Progenitor cell of endocrine pancreas (in vitro differentiated cells): ENCODE results near the gene SGCD. TPM values are rescaled to one million over a fixed set of nuclear protein-coding genes. Genes with fewer than 3 reads are reported as not detected.

Source experiments
- DNase-seq: peaks from one replicate; pipeline ENCODE4 v3.0.0; 2021; ENCODE audit warnings: low spot score; ENCODE audit not compliant: unreplicated experiment
- H3K27ac Mint-ChIP-seq: 2 replicates; pipeline ENCODE4 v1.8.0; 2021; ENCODE audit warnings: mild to moderate bottlenecking, moderate library complexity, mixed read lengths
- H3K27me3 Mint-ChIP-seq: 2 replicates; pipeline ENCODE4 v1.8.0; 2021; ENCODE audit warnings: mixed read lengths
- H3K36me3 Mint-ChIP-seq: 2 replicates; pipeline ENCODE4 v1.8.0; 2022; ENCODE audit warnings: mixed read lengths; ENCODE audit not compliant: insufficient read depth
- H3K4me1 Mint-ChIP-seq: 2 replicates; pipeline ENCODE4 v1.8.0; 2021; ENCODE audit warnings: low read depth, mixed read lengths
- H3K4me3 Mint-ChIP-seq: 2 replicates; pipeline ENCODE4 v1.8.0; 2021; ENCODE audit warnings: low read depth, mild to moderate bottlenecking, moderate library complexity, mixed read lengths
- H3K9me3 Mint-ChIP-seq: 2 replicates; pipeline ENCODE4 v1.8.0; 2021; ENCODE audit warnings: low read depth, mixed read lengths
- total RNA-seq: library from RNA; stranded (reverse); gene quantifications from 2 replicates; pipeline ENCODE4 v1.2.1, GENCODE V29; 2021
- TF ChIP-seq, protein P1 (sequence below): fragments of 200-600 bp; sonication (generic); IDR thresholded peaks from one replicate; pipeline ENCODE4 v1.5.0; 2021; ENCODE audit warnings: antibody characterized with exemption, mild to moderate bottlenecking; ENCODE audit not compliant: unreplicated experiment

SGCD gene
- total RNA-seq, 1 donor from 2014 or later = 5.9 TPM

DNA sequence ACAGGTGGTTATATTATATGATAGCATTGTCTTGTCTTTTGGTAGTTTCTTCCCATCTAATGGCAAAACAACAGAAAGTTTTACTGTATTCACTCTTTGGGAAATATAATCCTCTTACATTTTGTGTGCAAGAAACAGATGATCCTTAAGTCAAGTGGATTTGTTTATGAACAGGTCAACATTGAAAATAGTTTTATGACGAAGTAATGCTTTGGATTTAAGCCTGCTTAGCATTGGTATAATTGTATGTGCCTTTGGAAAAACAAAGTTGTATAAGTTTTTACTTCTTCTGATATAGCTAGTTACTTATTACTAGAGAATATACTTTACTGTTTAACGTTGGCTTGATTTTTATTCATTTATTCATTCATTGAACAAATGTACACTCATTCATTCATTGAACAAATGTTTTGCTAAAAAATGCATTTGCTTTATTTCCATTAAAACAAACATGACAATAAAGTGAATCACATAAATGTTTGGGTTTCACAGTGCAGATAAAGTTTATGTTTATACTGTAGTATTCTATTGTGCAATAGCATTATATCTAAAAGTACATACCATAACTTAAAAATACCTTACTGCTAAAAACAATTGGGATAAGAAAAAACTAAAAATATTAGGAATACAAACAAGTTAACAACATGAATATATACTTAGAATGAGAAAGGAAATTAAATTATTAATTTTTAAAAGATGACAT lies 12.3 kb downstream of the SGCD start:
- no peaks in the 10 kb centered on the region for H3K27me3 Mint-ChIP-seq
- TF ChIP-seq, protein P1, sequence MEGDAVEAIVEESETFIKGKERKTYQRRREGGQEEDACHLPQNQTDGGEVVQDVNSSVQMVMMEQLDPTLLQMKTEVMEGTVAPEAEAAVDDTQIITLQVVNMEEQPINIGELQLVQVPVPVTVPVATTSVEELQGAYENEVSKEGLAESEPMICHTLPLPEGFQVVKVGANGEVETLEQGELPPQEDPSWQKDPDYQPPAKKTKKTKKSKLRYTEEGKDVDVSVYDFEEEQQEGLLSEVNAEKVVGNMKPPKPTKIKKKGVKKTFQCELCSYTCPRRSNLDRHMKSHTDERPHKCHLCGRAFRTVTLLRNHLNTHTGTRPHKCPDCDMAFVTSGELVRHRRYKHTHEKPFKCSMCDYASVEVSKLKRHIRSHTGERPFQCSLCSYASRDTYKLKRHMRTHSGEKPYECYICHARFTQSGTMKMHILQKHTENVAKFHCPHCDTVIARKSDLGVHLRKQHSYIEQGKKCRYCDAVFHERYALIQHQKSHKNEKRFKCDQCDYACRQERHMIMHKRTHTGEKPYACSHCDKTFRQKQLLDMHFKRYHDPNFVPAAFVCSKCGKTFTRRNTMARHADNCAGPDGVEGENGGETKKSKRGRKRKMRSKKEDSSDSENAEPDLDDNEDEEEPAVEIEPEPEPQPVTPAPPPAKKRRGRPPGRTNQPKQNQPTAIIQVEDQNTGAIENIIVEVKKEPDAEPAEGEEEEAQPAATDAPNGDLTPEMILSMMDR = no peak
- no peaks in the 10 kb centered on the region for H3K36me3 Mint-ChIP-seq
- no peaks in the 10 kb centered on the region for H3K9me3 Mint-ChIP-seq
- H3K4me3 Mint-ChIP-seq = no peak overlapping the region
- no peak overlapping the region for H3K27ac Mint-ChIP-seq
- no peaks in the 10 kb centered on the region for H3K4me1 Mint-ChIP-seq
- DNase-seq = no peak

GRCh38 chr5:156340893-156341292 lies 13.9 kb downstream of the SGCD start:
- H3K27me3 Mint-ChIP-seq = no peaks in the 10 kb centered on the region
- H3K9me3 Mint-ChIP-seq = no peaks in the 10 kb centered on the region
- H3K4me1 Mint-ChIP-seq = no peaks in the 10 kb centered on the region
- H3K27ac Mint-ChIP-seq = no peak overlapping the region
- no peak for DNase-seq
- TF ChIP-seq, protein P1 = no peak
- no peak overlapping the region for H3K4me3 Mint-ChIP-seq
- no peaks in the 10 kb centered on the region for H3K36me3 Mint-ChIP-seq

GRCh38 chr5:156350256-156350655 lies 23.3 kb downstream of the SGCD start:
- Mint-ChIP-seq H3K27me3 (no peaks in the 10 kb centered on the region), H3K4me1 (no peaks in the 10 kb centered on the region), H3K4me3 (no peak overlapping the region), H3K27ac (no peak overlapping the region), H3K36me3 (no peaks in the 10 kb centered on the region), H3K9me3 (peaks cover 3% of the 10 kb centered on the region)
- DNase-seq = no peak
- TF ChIP-seq, protein P1 = no peak

DNA sequence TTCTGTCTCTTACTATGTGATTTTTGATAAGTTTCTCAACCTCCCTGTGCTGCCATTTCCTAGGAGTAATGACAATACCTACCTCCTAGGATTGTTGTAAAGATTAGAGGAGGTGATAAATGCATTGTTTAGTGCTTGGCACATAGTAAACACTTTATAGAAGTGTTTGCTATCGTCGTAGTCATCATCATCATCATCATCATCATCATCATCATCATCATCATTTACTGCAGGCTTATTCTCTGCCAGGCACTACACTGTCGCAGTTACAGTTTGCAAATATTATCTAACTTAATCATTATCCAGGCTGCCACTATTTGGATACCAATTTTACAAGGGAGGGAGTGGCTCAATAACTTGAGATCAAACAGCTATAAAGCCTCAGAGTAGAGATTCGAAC lies 24.5 kb downstream of the SGCD start:
- Mint-ChIP-seq H3K36me3 (no peaks in the 10 kb centered on the region), H3K27me3 (no peaks in the 10 kb centered on the region), H3K4me1 (no peaks in the 10 kb centered on the region), H3K27ac (no peak overlapping the region), H3K9me3 (peaks cover 3% of the 10 kb centered on the region), H3K4me3 (no peak overlapping the region)
- DNase-seq = no peak
- TF ChIP-seq, protein P1 = no peak

DNA sequence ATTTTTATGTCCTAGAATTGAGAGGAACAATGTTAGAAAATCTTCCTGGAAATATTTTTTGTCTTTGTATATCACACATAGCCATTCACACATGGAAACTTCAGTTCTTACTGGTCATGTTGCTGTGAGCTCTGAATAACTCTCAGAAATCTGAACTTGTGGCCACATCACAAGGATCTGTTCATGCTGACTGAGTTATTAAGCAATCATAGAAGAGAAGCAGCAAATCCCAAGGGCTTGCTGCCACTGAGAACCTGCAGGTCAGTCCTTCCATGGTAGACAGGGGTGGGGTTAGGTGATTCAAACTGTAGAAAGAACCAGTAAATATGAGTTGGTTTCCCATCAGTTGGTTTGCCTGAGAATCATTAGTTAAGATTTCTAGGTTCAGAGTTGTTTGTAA lies 27.6 kb downstream of the SGCD start:
- H3K36me3 Mint-ChIP-seq = no peaks in the 10 kb centered on the region
- TF ChIP-seq, protein P1 = no peak
- no peak overlapping the region for H3K4me3 Mint-ChIP-seq
- DNase-seq = no peak
- H3K9me3 Mint-ChIP-seq = no peaks in the 10 kb centered on the region
- no peaks in the 10 kb centered on the region for H3K27me3 Mint-ChIP-seq
- H3K27ac Mint-ChIP-seq = no peak overlapping the region
- peaks cover 6% of the 10 kb centered on the region for H3K4me1 Mint-ChIP-seq
